NCI-H2196 (cell line): ENCODE data around the gene TFCP2.
A peak's percentile ranks its signal among the peaks of the same experiment; 100 is the strongest.

Experiments used
- DNase-seq: peaks from one replicate; lab custom pipeline; 2025; ENCODE audit not compliant: unreplicated experiment; lab: John Stamatoyannopoulos, UW

The TFCP2 gene

DNA sequence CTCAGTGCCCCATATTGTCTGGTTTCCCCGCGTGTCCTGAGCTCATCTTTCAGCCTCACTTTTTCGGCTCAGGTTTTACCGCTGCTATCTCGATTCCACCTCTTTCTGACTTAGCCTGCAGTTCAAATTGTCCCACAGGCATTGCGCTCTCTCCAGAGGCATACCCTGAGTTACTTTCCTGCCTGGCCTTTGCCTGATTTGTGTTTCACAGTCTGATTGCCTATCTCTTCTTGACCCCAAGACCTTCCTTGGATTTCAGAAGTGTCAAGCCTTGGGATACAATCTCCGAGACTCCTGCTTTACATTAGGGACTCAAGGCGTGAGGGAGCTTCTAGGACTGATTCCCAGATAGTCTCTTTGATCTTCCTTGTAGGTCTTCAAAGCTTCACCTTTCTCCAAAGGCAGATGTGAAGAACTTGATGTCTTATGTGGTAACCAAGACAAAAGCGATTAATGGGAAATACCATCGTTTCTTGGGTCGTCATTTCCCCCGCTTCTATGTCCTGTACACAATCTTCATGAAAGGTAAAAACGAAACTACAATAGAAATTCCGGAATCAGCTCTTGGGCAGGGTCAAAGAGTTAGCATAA lies 124.2 kb downstream of the TFCP2 start:
- no peak for DNase-seq

DNA sequence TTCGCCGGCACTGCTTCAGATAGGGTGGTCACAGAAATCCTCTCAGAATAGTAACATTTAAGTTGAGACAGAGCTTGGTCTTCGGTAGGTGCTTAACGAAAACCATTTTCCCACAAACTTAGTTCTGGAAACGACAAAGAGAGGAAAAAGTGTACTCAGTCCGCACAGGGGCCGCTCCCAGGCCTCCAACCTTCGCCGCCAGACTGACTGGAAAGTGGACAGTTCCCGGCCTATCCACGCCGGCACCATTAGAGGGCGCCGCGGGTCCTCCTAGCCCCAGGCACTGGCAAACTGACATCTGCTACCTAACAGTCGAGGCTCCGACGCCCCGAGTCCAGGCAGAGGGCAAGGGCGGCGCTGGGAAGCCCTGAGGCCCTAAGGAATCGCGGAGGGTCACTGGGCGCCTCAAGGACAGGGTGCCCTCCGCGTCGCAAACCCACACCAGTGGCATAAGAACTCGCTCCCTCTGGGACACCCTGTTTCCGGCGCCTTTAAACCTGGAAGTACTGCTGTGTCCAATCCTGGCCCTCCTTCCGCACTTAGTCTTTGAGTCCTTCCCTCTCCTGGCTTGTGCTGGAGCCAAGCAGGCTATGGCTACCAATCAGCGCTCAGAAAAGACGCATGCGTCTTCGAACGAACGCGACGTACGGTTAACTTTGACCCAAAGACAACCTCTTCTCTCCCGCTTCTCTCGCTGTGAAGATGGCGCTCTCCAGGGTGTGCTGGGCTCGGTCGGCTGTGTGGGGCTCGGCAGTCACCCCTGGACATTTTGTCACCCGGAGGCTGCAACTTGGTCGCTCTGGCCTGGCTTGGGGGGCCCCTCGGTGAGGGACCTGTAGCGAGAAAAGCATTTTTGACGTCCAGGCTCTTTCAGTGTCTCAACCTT lies 125.0 kb downstream of the TFCP2 start, which contains the start of gene LETMD1:
Gene LETMD1 (plus strand): TSS at position 673 of the 886 bp plus-strand sequence. CDS start 30 bp downstream, at position 703.
- peak; percentile 96 for DNase-seq
